Keratinocyte (primary cell): ENCODE results near the gene SEPTIN1.

ENCODE experiments used
- CTCF ChIP-seq, 3 experiments: IDR thresholded peaks in 1 of 3; conservative IDR thresholded peaks in 1 of 3; optimal IDR thresholded peaks in 1 of 3; 2 replicates in 2 of 3; 3 replicates in 1 of 3; pipeline versions ENCODE3 to v1.5.1; 2011; ENCODE audit warnings: low read length in 3 of 3, mild to moderate bottlenecking in 3 of 3, moderate library complexity in 2 of 3, control low read depth in 1 of 3, inconsistent platforms in 1 of 3; ENCODE audit not compliant: insufficient read depth in 2 of 3; ENCODE audit errors: extremely low read depth in 1 of 3
- EZH2 ChIP-seq: IDR thresholded peaks from one replicate; pipeline ENCODE4 v1.6.1; 2012; ENCODE audit warnings: inconsistent platforms, mild to moderate bottlenecking, low read length, moderate library complexity

GRCh38 chr16:30353438-30354129, 28.8 kb downstream of the SEPTIN1 start:
- TF ChIP-seq CTCF (optimal IDR thresholded peaks at IDR 0.05 in 1 of 3, IDR thresholded peaks at IDR 0.05 in 1 of 3, conservative IDR thresholded peaks at IDR 0.05 in 1 of 3; ENCODE audit: extremely low read depth in 1 of 3, insufficient read depth in 2 of 3, low read length in 3 of 3) (no peak), EZH2 (no peak)
